ENCODE results near the gene UCP3. TPM values are rescaled to one million over a fixed set of nuclear protein-coding genes. Genes with fewer than 3 reads are reported as not detected.

The UCP3 gene
- total RNA-seq, 1 experiment from 2014 or later: 1.3 TPM

- H3K9me2 ChIP-seq (ENCODE audit: insufficient read depth): no peaks in the 10 kb centered on the region
- H4K20me1 ChIP-seq (ENCODE audit: insufficient read depth): no peaks in the 10 kb centered on the region
- POLR2A ChIA-PET: no interaction called here
- no peak for TF ChIP-seq CBX3 (IDR thresholded peaks at IDR 0.05; ENCODE audit: low read depth)
- no peak overlapping the region for H3K4me3 ChIP-seq (replicated peaks in 1 of 2; ENCODE audit: low read depth in 1 of 2, low read length in 2 of 2)
- peaks cover 7 to 12% of the 10 kb centered on the region in 2 experiments; a peak in 3 of 4 replicates for H3K4me1 ChIP-seq (ENCODE audit: control insufficient read depth in 1 of 2, insufficient read depth in 2 of 2, low read length in 2 of 2)
- H2AFZ ChIP-seq (ENCODE audit: low read depth, low read length, poor library complexity, severe bottlenecking): no peak overlapping the region
- no peaks in the 10 kb centered on the region; a peak in 1 of 4 replicates for H3K9me3 ChIP-seq (ENCODE audit: control insufficient read depth in 1 of 2, insufficient read depth in 1 of 2, low read depth in 1 of 2, low read length in 2 of 2)
- no peak overlapping the region for H3K27ac ChIP-seq (ENCODE audit: low read depth, low read length)
- H3K79me2 ChIP-seq (ENCODE audit: insufficient read depth, low read length): no peaks in the 10 kb centered on the region
- no peak overlapping the region for H3K9ac ChIP-seq (ENCODE audit: low read length)
- no peaks in the 10 kb centered on the region for H3K36me3 ChIP-seq (ENCODE audit: control insufficient read depth in 1 of 2, insufficient read depth in 2 of 2, low read length in 2 of 2)
- CTCF ChIA-PET: no interaction called here
- ATAC-seq: no peak
- no peak for DNase-seq (ENCODE audit: low read depth, low spot score)
- no peak overlapping the region for H3K4me2 ChIP-seq (ENCODE audit: low read length)
- intact Hi-C loops (cut with micrococcal nuclease): no loop called here
- RAD21 ChIA-PET (ENCODE audit: low non-redundant PET in 1 of 2, low total read pairs in 2 of 2, uncharacterized antibody in 2 of 2, unreplicated experiment in 2 of 2): no interaction called here
- BruUV-seq (replicated peaks): no TSS peak
- no peaks in the 10 kb centered on the region for H3K27me3 ChIP-seq (ENCODE audit: insufficient read depth, low read length)
Observed at GRCh38 chr11:73951797-73952196, 57.1 kb downstream of the UCP3 start.

DNA sequence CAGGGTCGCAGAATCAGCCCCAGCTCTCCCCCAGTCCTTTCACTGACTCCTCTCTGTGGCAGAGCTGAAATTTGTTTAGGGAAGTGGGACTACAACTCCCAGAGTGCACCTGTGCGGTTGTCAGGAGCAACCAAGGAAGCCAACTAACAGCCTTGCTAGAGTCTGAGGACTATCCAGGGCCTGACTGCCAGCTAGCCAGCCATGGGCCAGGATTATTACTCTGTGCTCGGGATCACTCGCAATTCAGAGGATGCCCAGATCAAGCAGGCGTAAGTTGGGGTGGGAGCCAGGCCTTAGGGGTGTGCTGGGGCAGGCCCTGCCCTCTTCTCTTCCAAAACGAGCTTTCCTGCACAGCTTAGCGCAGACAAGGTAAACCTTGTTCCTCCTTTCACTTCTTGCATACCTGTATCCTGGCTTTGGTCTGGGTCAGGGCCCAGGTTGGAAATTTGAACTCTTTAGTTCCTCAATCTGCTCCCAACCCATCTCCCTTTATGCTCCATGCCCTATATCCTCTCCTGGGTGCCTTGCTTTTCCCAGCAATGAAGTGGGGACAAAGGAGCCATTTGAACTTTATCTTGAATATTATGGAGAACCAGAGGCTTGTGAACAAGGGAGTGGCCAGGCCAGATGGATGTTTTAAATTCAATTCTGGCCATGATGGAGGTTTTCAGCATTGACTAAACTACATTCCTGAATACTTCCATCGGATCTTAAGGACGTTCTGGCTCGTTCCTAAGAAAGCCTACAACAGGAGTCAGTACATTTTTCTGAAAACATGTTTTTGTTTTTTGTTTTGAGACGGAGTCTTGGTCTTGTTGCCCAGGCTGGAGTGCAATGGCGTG lies 57.8 kb downstream of the UCP3 start, which contains the start of gene DNAJB13:
Gene DNAJB13 (plus strand): TSS at position 158 of the 842 bp plus-strand sequence. CDS start 44 bp downstream, at position 202.
- H3K4me2 ChIP-seq (ENCODE audit: low read length): no peak within 1 kb of the TSS
- H3K9me2 ChIP-seq (ENCODE audit: insufficient read depth): no peaks in the 10 kb centered on the region
- no peaks in the 10 kb centered on the region for H3K27me3 ChIP-seq (ENCODE audit: insufficient read depth, low read length)
- ChIA-PET RAD21 (ENCODE audit: low non-redundant PET in 1 of 2, low total read pairs in 2 of 2, uncharacterized antibody in 2 of 2, unreplicated experiment in 2 of 2) (no interaction called here), CTCF (interaction anchor here (1.1 kb wide), 1 partner anchor 20 kb away, joined by 5 read pairs; no protein-coding TSS in a partner anchor), POLR2A (no interaction called here)
- ATAC-seq (peak; percentile 96), DNase-seq (ENCODE audit: low read depth, low spot score) (peak; percentile 38)
- no peaks in the 10 kb centered on the region for H3K36me3 ChIP-seq (ENCODE audit: control insufficient read depth in 1 of 2, insufficient read depth in 2 of 2, low read length in 2 of 2)
- H3K4me3 ChIP-seq (replicated peaks in 1 of 2; ENCODE audit: low read depth in 1 of 2, low read length in 2 of 2): no peak within 1 kb of the TSS
- no peak within 1 kb of the TSS for H2AFZ ChIP-seq (ENCODE audit: low read depth, low read length, poor library complexity, severe bottlenecking)
- intact Hi-C loops (cut with micrococcal nuclease): no loop called here
- no peaks in the 10 kb centered on the region; a peak in 1 of 4 replicates for H3K9me3 ChIP-seq (ENCODE audit: control insufficient read depth in 1 of 2, insufficient read depth in 1 of 2, low read depth in 1 of 2, low read length in 2 of 2)
- BruUV-seq (replicated peaks): no TSS peak
- no peak within 1 kb of the TSS for H3K27ac ChIP-seq (ENCODE audit: low read depth, low read length)
- H3K9ac ChIP-seq (ENCODE audit: low read length): no peak within 1 kb of the TSS
- H4K20me1 ChIP-seq (ENCODE audit: insufficient read depth): no peaks in the 10 kb centered on the region
- no peaks in the 10 kb centered on the region for H3K79me2 ChIP-seq (ENCODE audit: insufficient read depth, low read length)
- TF ChIP-seq ZFX (IDR thresholded peaks at IDR 0.05): peak; percentile 11; the same call in 1 of the 2 replicates
- no peak for TF ChIP-seq ZNF274 (IDR thresholded peaks at IDR 0.05; ENCODE audit: low read depth, low read length)
- peaks cover 4 to 5% of the 10 kb centered on the region in 2 experiments; a peak in 3 of 4 replicates for H3K4me1 ChIP-seq (ENCODE audit: control insufficient read depth in 1 of 2, insufficient read depth in 2 of 2, low read length in 2 of 2)

Other genes with a start within 250 kb of the UCP3 start
- 121 TPM for gene RAB6A, start 248.0 kb downstream of the UCP3 start, total RNA-seq (2021; ENCODE audit: unreplicated experiment)
- 66.8 TPM for gene MRPL48, start 221.2 kb downstream of the UCP3 start, total RNA-seq (2021; ENCODE audit: unreplicated experiment)
- 97.0 TPM for gene COA4, start 132.2 kb downstream of the UCP3 start, total RNA-seq (2021; ENCODE audit: unreplicated experiment)
- gene PAAF1, start 132.1 kb downstream of the UCP3 start, total RNA-seq (2021; ENCODE audit: unreplicated experiment): 15.5 TPM
- 0.22 TPM for gene DNAJB13, start 58.1 kb downstream of the UCP3 start, total RNA-seq (2021; ENCODE audit: unreplicated experiment)
- gene UCP2, start 26.2 kb downstream of the UCP3 start, total RNA-seq (2021; ENCODE audit: unreplicated experiment): 20.4 TPM
- 30.6 TPM for gene C2CD3, start 161.9 kb upstream of the UCP3 start, total RNA-seq (2021; ENCODE audit: unreplicated experiment)
- 68.3 TPM for gene PPME1, start 162.2 kb upstream of the UCP3 start, total RNA-seq (2021; ENCODE audit: unreplicated experiment)

All from HCT116 (cell line).